A673 (cell line): ENCODE data around the gene PUDP.

ENCODE experiments used
- CTCF ChIP-seq: fragments of 300-800, 200-600 bp; sonication (generic); conservative IDR thresholded peaks from 2 replicates; pipeline ENCODE4 v1.5.1; 2017; ENCODE audit warnings: low read depth, mild to moderate bottlenecking, antibody characterized with exemption, low read length, moderate library complexity, mixed read lengths
- EZH2 ChIP-seq: fragments of 200-600 bp; sonication (generic); IDR thresholded peaks from 2 replicates; pipeline ENCODE4 v1.6.1; 2017; ENCODE audit warnings: borderline replicate concordance, low read depth, mild to moderate bottlenecking, mixed read lengths, antibody characterized with exemption, low read length; ENCODE audit not compliant: poor library complexity, severe bottlenecking

- TF ChIP-seq CTCF (no peak), EZH2 (no peak)
Measured at GRCh38 chrX:7069556-7069955, 78.4 kb downstream of the PUDP start.
